Brain pericyte (primary cell): ENCODE measurements around the gene TKFC.

Experiments used
- DNase-seq: peaks from one replicate; pipeline ENCODE4 v3.0.0-alpha.2; 2012; ENCODE audit warnings: low read depth, low spot score

TKFC gene

DNA sequence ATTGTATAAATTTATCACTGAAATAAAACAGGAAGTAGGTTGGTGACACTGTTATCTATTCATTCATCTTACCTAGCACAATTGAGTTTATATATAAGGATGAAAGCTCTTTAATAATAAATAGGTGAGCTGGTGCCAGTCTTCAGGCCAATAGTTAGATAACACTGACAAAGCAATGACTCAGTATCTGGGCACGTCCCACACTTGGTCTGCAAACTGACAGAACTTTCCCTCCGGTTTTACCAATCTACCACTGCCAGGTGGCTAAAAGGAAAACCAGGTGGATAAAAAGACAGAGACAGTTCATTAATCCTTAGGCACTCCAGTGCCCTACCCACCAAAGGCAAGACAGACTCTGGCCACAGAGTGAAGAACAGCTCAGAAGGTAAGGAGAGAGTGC, 17.8 kb upstream of the TKFC start:
- no peak for DNase-seq

DNA sequence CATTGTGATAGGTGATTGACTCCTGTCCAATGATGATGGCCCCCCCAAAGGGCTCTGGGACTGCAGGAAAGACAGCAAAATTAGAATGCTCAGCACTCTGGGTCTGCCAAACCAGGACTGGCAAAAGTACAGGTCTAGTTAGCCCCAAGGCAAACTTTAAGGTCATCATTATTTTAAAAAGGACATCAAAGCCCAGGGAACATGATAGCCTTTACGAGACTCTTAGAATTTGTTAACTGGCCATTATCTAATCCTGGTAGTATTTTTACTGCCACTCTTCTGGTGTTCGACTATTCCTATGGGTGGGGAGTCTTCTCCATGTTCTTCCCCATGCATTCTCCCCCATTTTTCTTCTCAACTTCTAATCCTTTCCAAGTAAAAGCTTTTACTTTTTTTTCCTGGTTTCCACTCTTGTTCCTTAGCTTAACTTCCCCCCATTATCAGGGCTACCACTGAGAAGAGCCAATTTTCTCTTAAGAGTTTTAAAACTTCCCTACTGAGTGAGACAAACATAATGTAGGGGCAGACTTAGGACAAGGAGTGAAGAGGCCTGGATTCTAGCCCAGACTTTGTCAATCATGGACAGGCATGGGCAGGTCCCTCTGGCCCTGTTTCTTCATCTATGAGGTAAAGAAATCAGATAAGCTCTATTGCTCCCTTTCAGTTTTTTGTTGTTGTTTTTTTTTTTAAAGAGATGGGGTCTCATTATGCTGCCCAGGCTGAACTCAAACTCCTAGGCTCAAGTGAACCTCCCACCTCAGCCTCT, 7.2 kb upstream of the TKFC start:
- DNase-seq = no peak

DNA sequence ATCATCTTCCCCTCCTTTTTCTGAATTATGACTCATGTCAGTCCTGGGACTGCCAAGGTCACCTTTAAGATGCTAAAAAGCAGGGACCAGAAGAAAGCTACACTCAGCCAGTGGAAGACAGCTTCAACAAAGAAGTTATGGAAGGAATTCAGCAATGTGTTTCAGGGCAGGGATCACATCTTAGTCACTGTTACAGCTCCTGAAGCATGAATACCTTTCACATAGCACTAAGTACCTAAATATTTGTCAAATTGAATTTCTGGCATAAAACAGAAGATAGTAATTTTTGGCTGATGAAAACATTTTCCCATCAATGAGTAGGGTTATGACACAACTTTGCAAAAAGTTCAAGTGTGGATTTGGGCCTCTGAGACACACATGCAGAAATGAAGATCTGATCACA, 5.4 kb upstream of the TKFC start:
- DNase-seq = no peak

DNA sequence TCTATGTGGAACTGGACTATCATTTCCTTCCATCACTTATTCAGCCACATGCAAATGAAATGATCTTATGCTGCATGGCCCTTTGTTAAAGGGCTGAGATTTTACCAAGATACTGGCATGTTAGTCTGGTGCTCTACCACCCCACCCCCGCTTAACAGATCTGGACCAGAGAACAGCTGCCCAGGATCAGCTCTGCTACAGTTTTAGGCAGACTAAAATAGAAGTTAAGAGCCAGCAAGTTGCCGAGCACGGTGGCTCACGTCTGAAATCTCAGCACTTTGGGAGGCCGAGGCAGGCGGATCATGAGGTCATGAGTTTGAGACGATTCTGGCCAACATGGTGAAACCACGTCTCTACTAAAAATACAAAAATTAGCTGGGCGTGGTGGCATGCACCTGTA, 4.7 kb upstream of the TKFC start:
- DNase-seq = no peak

GRCh38 chr11:61329871-61330270, 3.2 kb upstream of the TKFC start:
- no peak for DNase-seq

DNA sequence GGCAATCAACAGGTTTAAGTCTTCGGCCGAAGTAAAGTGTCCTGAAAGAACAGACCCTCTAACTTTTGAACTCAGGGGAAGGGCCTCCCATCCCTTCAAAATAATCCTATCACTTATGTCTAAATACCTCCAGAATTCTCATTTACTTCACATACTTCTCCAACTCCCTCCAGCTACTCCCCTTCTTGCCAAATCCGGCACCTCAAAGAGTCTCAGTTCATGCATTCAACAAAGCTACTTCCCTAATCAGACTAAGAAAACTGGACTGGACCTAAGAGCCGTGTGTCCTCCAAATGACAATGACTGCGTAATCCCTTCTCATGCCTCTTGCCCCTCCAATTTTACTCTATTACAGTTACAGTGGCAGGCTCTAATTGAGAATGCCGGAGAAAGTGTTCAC, 1.4 kb upstream of the TKFC start:
- DNase-seq = no peak

DNA sequence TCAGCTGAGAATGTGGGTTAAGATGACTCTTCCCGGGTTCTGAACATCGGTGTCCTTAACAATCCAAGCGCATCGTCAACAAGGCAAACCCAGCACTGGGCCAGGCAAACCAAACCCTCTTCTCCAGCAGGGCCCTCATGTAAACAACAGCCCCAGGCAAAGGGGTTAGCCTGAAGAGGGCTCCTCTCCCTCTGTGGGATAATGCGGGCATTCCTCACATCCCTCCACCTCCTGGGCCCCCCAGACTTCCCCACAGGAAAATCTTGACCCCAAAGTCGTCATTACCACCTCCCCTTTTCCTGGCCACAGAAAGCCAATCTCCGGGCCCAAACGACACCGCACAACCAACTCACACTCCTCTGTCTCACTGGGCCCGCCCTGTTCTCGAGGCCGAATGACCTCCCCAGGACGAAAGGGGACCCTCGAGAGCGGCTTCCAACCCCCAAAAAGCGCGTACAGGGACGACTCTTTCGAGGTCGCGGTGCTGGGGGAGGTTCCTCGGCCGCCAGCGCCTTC, 689 bp upstream of the TKFC start:
- no peak for DNase-seq

DNA sequence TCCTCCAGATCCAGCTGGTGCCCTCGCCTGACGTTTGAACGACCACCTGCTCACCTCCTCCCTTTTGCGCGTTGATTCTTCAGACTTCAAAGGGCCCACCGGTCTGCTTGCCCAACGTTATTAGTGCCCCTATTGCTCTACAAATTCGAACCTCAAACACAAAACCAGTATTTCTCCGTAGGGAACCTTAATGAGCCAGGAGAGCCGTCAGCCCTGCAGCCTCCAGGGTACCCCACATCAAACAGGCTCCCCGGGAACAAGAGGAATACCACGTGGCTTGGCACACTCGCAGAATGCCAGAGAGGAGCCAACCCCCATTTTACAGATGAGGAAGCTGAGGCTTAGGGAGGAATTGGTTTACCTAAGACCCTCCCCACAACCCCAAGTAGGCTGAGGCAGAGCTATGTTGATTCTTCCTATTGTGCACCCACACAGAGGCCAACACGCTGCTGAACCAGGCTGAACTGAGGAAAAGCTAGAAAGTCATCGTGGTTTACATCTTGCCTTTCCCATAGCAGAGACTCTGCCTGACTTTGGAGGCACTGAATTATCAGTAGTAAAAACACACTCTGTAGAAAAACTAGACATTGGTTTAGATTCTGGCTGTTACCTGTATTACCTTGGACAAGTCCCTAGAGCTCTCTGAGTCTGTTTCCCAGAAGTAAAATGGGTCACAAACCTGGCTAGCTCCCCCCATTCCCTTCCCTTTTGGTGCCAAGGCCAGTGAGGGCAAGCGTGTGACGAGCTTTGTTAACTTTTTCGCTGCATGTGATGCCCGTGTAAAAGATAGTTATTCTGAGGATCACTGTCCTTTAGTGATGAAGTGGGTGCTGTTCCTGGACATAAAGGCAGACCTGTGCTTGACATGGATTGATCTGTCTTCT, 764 bp downstream of the TKFC start:
- no peak for DNase-seq

DNA sequence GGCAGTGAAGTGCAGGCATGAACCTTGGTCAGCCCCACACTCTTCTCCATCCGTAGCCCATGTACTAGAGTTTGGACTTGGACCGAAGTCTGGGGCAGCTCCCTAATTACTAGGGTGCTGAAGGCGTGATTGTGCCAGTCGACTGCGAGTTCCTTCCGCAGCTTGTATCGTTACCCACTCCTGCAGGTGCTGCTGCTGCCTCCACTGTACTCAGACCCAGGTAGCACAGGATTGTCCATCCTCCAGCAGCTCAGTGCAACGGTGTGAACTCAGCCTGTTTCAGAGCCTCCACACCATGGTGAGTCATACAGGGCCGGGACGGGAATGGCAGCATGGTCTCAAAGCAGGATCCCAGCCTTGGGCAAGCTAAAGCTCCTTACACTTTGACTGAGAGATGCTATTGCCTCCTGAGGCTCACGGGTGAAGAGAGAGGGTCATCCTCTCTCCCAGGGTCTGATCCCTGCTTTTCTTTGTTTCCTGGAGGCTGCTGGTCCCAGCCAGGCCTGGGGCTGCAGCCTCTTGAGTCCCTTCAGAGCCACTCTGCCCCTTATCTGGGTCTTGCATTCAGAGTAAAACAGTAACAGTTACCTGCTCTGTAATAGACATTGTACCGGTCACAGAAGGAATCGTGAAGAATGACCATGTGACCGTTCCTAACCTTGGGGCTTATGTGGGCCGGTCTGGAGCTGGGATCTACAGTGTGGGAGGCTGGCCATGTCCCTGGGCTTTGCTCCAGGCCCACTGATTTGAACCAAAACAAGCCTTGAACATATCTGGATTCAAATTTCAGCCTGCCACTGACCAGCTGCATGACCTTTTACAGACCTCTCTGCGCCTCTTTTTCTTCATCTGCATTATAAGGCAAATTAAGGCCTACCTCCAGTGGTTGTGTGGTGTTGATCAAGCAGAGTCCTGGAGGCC, 1.7 kb downstream of the TKFC start:
- no peak for DNase-seq

GRCh38 chr11:61335355-61335710, 2.3 kb downstream of the TKFC start:
- DNase-seq = no peak

GRCh38 chr11:61336171-61336935, 3.3 kb downstream of the TKFC start:
- DNase-seq = no peak

DNA sequence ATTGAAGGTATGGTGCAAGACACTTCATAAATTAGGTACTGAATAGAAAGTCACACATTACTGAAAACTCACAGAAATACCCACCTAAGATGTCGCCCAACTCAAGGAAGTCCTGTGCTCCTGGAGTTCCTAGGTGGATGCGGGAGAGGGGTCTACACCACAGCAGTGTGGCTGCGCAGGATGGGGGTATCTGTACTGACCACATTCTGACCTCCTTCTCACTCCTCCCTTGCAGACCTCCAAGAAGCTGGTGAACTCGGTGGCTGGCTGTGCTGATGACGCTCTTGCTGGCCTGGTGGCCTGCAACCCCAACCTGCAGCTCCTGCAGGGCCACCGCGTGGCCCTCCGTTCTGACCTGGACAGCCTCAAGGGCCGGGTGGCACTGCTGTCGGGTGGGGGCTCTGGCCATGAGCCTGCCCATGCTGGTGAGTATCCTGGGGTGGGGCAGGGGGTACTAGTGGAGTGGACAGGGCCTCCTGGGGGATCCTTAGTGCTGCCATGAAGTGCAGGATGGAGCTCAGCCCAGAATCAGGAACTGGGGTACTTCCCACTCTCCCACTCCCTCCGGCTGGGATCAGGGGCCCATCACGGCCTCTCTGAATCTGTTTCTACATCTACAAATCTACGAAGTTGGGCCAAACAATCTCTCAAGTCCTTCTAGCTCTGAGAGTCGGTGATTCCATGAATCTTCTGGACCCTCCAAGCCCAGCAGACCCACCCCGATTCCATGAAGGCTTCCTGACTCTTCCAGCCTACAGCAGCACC, 4.9 kb downstream of the TKFC start:
- no peak for DNase-seq

DNA sequence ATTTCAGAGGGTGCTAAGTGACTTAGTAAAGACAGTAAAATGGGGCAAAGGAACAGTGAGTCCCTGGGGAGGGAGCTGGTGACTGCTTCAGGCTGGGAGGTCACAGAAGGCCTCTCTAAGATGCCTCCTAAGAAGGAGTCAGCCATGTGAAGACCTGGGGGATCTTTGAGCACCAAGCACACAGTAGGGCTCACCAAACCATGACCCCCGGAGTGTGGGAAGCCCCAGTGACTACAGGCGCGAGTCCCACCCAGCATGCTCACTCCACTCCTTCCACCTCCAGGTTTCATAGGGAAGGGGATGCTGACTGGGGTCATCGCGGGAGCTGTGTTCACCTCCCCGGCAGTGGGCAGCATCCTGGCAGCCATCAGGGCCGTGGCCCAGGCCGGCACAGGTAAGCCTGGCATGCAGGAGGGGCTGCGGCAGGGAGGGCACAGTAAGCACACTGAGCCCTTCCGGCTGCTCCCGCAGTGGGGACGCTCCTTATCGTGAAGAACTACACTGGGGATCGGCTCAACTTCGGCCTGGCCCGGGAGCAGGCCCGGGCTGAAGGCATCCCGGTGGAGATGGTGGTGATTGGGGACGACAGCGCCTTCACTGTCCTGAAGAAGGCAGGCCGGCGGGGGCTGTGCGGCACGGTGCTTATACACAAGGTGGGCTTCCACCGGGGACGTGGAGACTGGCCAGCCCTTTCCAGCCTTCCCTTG, 5.9 kb downstream of the TKFC start:
- DNase-seq = no peak

GRCh38 chr11:61339490-61339878, 6.5 kb downstream of the TKFC start:
- DNase-seq = no peak

DNA sequence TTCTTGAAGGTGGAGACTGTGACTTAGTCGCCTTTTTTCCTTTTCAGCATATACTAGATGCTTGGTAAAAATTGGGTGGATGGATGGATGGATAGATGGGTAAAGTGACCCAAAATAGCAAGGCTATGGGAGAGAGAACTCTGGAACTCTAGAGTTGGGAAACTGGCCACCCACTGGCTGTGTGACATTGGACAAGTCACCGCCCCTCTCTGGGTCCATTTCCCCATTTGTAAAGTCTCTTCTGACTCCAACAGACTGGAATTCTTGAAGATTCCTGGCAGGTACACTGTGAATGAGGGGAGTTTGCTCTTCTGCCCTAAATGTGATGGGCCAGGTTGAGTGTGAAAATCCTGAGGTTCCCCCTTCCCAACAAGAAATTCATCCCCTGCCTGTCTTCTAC, 8.0 kb downstream of the TKFC start:
- DNase-seq = no peak

DNA sequence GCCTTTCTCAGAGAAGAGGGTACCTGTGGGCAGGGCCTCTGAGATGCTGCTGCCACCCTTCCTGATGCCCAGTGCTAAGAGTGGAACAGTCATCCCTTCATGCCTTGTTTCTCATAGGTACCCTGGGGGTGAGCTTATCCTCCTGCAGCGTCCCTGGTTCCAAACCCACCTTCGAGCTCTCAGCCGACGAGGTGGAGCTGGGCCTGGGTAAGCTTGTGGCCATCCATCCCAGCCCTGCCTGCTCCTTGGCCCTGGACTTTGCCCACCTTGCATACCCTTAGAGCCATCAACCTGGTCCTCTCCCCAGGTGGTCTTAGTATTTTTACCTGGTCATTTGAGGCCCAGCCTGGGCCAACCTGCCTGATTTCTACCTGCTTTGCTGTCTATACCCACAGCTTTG, 8.7 kb downstream of the TKFC start:
- no peak for DNase-seq

DNA sequence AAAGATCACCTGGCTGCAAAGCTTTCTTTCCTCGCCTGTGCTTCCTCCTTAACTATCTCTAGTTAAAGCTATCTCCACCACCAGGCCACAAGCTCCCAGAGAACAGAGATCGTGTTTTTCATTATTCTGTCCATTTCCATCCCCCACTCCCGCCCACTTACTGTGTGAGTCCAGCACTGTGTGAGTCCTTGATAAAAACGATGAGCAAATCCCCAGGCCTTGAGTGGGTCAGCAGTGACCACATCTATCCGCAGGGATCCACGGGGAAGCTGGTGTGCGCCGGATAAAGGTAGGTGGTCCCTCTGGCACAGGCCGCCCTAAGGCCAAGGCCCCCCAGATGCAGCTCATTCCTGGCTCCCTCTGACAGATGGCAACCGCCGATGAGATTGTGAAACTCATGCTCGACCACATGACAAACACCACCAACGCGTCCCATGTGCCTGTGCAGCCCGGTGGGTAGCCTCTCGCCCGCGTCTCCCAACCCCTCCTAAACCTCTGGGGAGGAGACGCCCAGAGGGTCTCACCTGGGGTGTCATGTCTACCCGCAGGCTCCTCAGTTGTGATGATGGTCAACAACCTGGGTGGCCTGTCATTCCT, 9.3 kb downstream of the TKFC start:
- no peak for DNase-seq

GRCh38 chr11:61343792-61344745, 11.0 kb downstream of the TKFC start:
- no peak for DNase-seq
